PC-9 (cell line): ENCODE measurements around the gene ZBTB4.

ENCODE experiments used
- EZH2 ChIP-seq: fragments of 200-600 bp; sonication (generic); IDR thresholded peaks from 2 replicates; pipeline ENCODE4 v1.8.0; 2017; ENCODE audit warnings: antibody characterized with exemption, low read depth
- TF ChIP-seq, protein P1 (sequence below): fragments of 200-600 bp; sonication (generic); conservative IDR thresholded peaks from 2 replicates; pipeline ENCODE4 v1.6.1; 2017; ENCODE audit warnings: mixed run types, antibody characterized with exemption, mild to moderate bottlenecking, moderate library complexity

DNA sequence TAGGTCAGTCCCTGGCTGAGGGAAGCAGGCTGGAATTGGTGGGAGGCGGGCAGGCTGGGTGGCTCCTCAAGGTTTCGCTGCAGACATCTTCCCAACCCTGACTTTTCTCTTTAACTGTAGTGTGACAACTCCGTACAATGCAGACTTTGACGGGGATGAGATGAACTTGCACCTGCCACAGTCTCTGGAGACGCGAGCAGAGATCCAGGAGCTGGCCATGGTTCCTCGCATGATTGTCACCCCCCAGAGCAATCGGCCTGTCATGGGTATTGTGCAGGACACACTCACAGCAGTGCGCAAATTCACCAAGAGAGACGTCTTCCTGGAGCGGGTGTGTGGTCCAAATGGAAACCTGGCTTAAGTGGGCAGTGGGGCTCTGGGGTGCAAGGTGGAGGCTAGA is 19.7 kb upstream of the ZBTB4 start:
- TF ChIP-seq, protein P1, sequence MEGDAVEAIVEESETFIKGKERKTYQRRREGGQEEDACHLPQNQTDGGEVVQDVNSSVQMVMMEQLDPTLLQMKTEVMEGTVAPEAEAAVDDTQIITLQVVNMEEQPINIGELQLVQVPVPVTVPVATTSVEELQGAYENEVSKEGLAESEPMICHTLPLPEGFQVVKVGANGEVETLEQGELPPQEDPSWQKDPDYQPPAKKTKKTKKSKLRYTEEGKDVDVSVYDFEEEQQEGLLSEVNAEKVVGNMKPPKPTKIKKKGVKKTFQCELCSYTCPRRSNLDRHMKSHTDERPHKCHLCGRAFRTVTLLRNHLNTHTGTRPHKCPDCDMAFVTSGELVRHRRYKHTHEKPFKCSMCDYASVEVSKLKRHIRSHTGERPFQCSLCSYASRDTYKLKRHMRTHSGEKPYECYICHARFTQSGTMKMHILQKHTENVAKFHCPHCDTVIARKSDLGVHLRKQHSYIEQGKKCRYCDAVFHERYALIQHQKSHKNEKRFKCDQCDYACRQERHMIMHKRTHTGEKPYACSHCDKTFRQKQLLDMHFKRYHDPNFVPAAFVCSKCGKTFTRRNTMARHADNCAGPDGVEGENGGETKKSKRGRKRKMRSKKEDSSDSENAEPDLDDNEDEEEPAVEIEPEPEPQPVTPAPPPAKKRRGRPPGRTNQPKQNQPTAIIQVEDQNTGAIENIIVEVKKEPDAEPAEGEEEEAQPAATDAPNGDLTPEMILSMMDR: no peak
- TF ChIP-seq EZH2: no peak
